Astrocyte (in vitro differentiated cells and primary cell): ENCODE data around the gene UBL4B. TPM values are rescaled to one million over a fixed set of nuclear protein-coding genes. Genes with fewer than 3 reads are reported as not detected.

Source experiments
- DNase-seq: peaks from one replicate; pipeline ENCODE4 v3.0.0-alpha.2; 2010; ENCODE audit warnings: low read depth
- FAIRE-seq: peaks from 2 replicates; lab custom pipeline; 2011; peaks lifted over from hg19 to GRCh38; lab: Jason Lieb, UNC
- H2AFZ ChIP-seq: 2 replicates; pipeline ENCODE4 v1.6.0; 2012; ENCODE audit warnings: low read depth, low read length, inconsistent platforms
- H3K27ac ChIP-seq: 2 replicates; pipeline ENCODE4 v1.5.1; 2011; ENCODE audit warnings: low read depth, low read length, inconsistent platforms
- H3K27me3 ChIP-seq: 2 replicates; pipeline ENCODE4 v1.6.0; 2011; ENCODE audit warnings: low read length, inconsistent platforms; ENCODE audit not compliant: insufficient read depth
- H3K36me3 ChIP-seq: 2 replicates; pipeline ENCODE4 v1.5.1; 2011; ENCODE audit warnings: low read length, inconsistent platforms; ENCODE audit not compliant: insufficient read depth
- H3K4me1 ChIP-seq: 2 replicates; pipeline ENCODE4 v1.5.1; 2011; ENCODE audit warnings: low read length, inconsistent platforms; ENCODE audit not compliant: insufficient read depth
- H3K4me2 ChIP-seq: 2 replicates; pipeline ENCODE4 v1.6.0; 2012; ENCODE audit warnings: low read length, inconsistent platforms
- H3K4me3 ChIP-seq: 2 replicates; pipeline ENCODE4 v1.5.1; 2011; ENCODE audit warnings: low read depth, mild to moderate bottlenecking, low read length, inconsistent platforms; ENCODE audit not compliant: insufficient read depth
- H3K79me2 ChIP-seq: 2 replicates; pipeline ENCODE4 v1.6.0; 2012; ENCODE audit warnings: mild to moderate bottlenecking, low read length, inconsistent platforms; ENCODE audit not compliant: insufficient read depth
- H3K9ac ChIP-seq: 2 replicates; pipeline ENCODE4 v1.6.0; 2012; ENCODE audit warnings: mild to moderate bottlenecking, low read length, inconsistent platforms
- H3K9me3 ChIP-seq: 2 replicates; pipeline ENCODE4 v1.5.1; 2012; ENCODE audit warnings: low read depth, mild to moderate bottlenecking, low read length, inconsistent platforms; ENCODE audit not compliant: insufficient read depth
- H4K20me1 ChIP-seq: 2 replicates; pipeline ENCODE4 v1.6.0; 2012; ENCODE audit warnings: low read length, inconsistent platforms; ENCODE audit not compliant: insufficient read depth
- H3K27ac Mint-ChIP-seq: one replicate; pipeline ENCODE4 v1.8.0; 2021; ENCODE audit warnings: mild to moderate bottlenecking, mixed read lengths; ENCODE audit not compliant: unreplicated experiment
- H3K27me3 Mint-ChIP-seq: one replicate; pipeline ENCODE4 v1.8.0; 2021; ENCODE audit warnings: low read depth, mixed read lengths; ENCODE audit not compliant: unreplicated experiment
- H3K36me3 Mint-ChIP-seq: one replicate; pipeline ENCODE4 v1.8.0; 2021; ENCODE audit warnings: low read depth, mixed read lengths; ENCODE audit not compliant: unreplicated experiment
- H3K4me1 Mint-ChIP-seq: one replicate; pipeline ENCODE4 v1.8.0; 2021; ENCODE audit warnings: low read depth, mixed read lengths; ENCODE audit not compliant: unreplicated experiment
- H3K4me3 Mint-ChIP-seq: one replicate; pipeline ENCODE4 v1.8.0; 2021; ENCODE audit warnings: mild to moderate bottlenecking, moderate library complexity, mixed read lengths; ENCODE audit not compliant: unreplicated experiment
- H3K9me3 Mint-ChIP-seq: one replicate; pipeline ENCODE4 v1.8.0; 2021; ENCODE audit warnings: mild to moderate bottlenecking, mixed read lengths; ENCODE audit not compliant: unreplicated experiment
- CTCF ChIP-seq: IDR thresholded peaks from 2 replicates; pipeline ENCODE4 v1.5.1; 2011; ENCODE audit warnings: low read depth, mild to moderate bottlenecking, inconsistent platforms, low read length, moderate library complexity; ENCODE audit not compliant: insufficient read depth
- EZH2 ChIP-seq: IDR thresholded peaks from 2 replicates; pipeline ENCODE4 v1.6.1; 2012; ENCODE audit warnings: mild to moderate bottlenecking, low read length, inconsistent platforms; ENCODE audit not compliant: insufficient read depth
- total RNA-seq: library from RNA; stranded (reverse); gene quantifications from 2 replicates; pipeline ENCODE4 v1.2.1, GENCODE V29; 2021

The UBL4B gene
- total RNA-seq, 1 donor from 2014 or later, result not detected

GRCh38 chr1:110132682-110133081 lies 20.4 kb downstream of the UBL4B start:
- Mint-ChIP-seq H3K27ac (no peak overlapping the region), H3K9me3 (no peaks in the 10 kb centered on the region), H3K36me3 (no peaks in the 10 kb centered on the region), H3K4me1 (peaks cover 5% of the 10 kb centered on the region), H3K27me3 (peaks cover 58% of the 10 kb centered on the region), H3K4me3 (no peak overlapping the region)
- no peak for TF ChIP-seq EZH2
- no peak for TF ChIP-seq CTCF
- H4K20me1 ChIP-seq, result no peaks in the 10 kb centered on the region
- H3K9ac ChIP-seq, result no peak overlapping the region
- peaks cover 46% of the 10 kb centered on the region for H3K27me3 ChIP-seq
- H2AFZ ChIP-seq, result no peak overlapping the region
- H3K4me3 ChIP-seq, result no peak overlapping the region
- no peak for DNase-seq
- no peaks in the 10 kb centered on the region for H3K9me3 ChIP-seq
- H3K4me1 ChIP-seq, result no peaks in the 10 kb centered on the region
- no peak overlapping the region for H3K27ac ChIP-seq
- H3K79me2 ChIP-seq, result no peaks in the 10 kb centered on the region
- no peaks in the 10 kb centered on the region for H3K36me3 ChIP-seq
- FAIRE-seq, result no peak
- H3K4me2 ChIP-seq, result no peak overlapping the region

GRCh38 chr1:110133436-110133835 lies 21.2 kb downstream of the UBL4B start:
- Histone ChIP-seq H3K4me1 (no peaks in the 10 kb centered on the region), H3K9me3 (no peaks in the 10 kb centered on the region), H2AFZ (no peak overlapping the region), H3K36me3 (no peaks in the 10 kb centered on the region), H3K79me2 (no peaks in the 10 kb centered on the region), H3K4me2 (no peak overlapping the region), H3K27ac (no peak overlapping the region), H4K20me1 (no peaks in the 10 kb centered on the region), H3K4me3 (no peak overlapping the region), H3K9ac (no peak overlapping the region), H3K27me3 (peaks cover 53% of the 10 kb centered on the region)
- peaks cover 5% of the 10 kb centered on the region for H3K4me1 Mint-ChIP-seq
- H3K27ac Mint-ChIP-seq, result no peak overlapping the region
- TF ChIP-seq EZH2 (no peak), CTCF (no peak)
- no peak for DNase-seq
- no peak overlapping the region for H3K4me3 Mint-ChIP-seq
- no peaks in the 10 kb centered on the region for H3K9me3 Mint-ChIP-seq
- FAIRE-seq, result no peak
- H3K36me3 Mint-ChIP-seq, result no peaks in the 10 kb centered on the region
- peaks cover 56% of the 10 kb centered on the region for H3K27me3 Mint-ChIP-seq

- DNase-seq (no peak), FAIRE-seq (no peak)
- H3K36me3 ChIP-seq, result no peaks in the 10 kb centered on the region
- peaks cover 52% of the 10 kb centered on the region for H3K27me3 ChIP-seq
- Mint-ChIP-seq H3K4me1 (peaks cover 5% of the 10 kb centered on the region), H3K27ac (no peak overlapping the region), H3K27me3 (peaks cover 49% of the 10 kb centered on the region), H3K4me3 (no peak overlapping the region), H3K36me3 (no peaks in the 10 kb centered on the region), H3K9me3 (no peaks in the 10 kb centered on the region)
- no peaks in the 10 kb centered on the region for H3K79me2 ChIP-seq
- no peaks in the 10 kb centered on the region for H3K4me1 ChIP-seq
- H3K9ac ChIP-seq, result no peak overlapping the region
- no peak overlapping the region for H3K27ac ChIP-seq
- no peak overlapping the region for H2AFZ ChIP-seq
- H4K20me1 ChIP-seq, result no peaks in the 10 kb centered on the region
- no peak for TF ChIP-seq EZH2
- no peak for TF ChIP-seq CTCF
- no peak overlapping the region for H3K4me3 ChIP-seq
- no peaks in the 10 kb centered on the region for H3K9me3 ChIP-seq
- H3K4me2 ChIP-seq, result no peak overlapping the region
These were observed 21.9 kb downstream of the UBL4B start for GRCh38 chr1:110134050-110134595.
